Measurements from ENCODE around the gene PGGHG.
A peak's percentile ranks its signal among the peaks of the same experiment; 100 is the strongest.

Gene PGGHG

GRCh38 chr11:269146-269890 is 19.6 kb upstream of the PGGHG start:
- peak; percentile 66 for DNase-seq

- no peak for DNase-seq
These were observed 18.2 kb upstream of the PGGHG start for GRCh38 chr11:270451-271318.

GRCh38 chr11:271319-271715 is 17.6 kb upstream of the PGGHG start:
- DNase-seq: no peak

GRCh38 chr11:272195-272930 is 16.6 kb upstream of the PGGHG start:
- no peak for DNase-seq

GRCh38 chr11:272931-273198 is 16.1 kb upstream of the PGGHG start:
- no peak for DNase-seq

GRCh38 chr11:276219-276618 is 12.7 kb upstream of the PGGHG start:
- no peak for DNase-seq

- DNase-seq: no peak
These were observed 10.7 kb upstream of the PGGHG start, which contains the start of gene NLRP6 for GRCh38 chr11:278001-278951. NLRP6 (plus strand) TSS chr11:278407; CDS start chr11:278570, 163 bp downstream.

- DNase-seq: no peak
These were observed 9.6 kb upstream of the PGGHG start for GRCh38 chr11:279040-279965.

- peak; percentile 48 for DNase-seq
These were observed 8.8 kb upstream of the PGGHG start for GRCh38 chr11:279966-280705.

GRCh38 chr11:280706-281485 is 8.0 kb upstream of the PGGHG start:
- peak; percentile 34 for DNase-seq

- DNase-seq: no peak
These were observed 7.3 kb upstream of the PGGHG start for GRCh38 chr11:281486-282161.

GRCh38 chr11:282171-282570 is 6.8 kb upstream of the PGGHG start:
- no peak for DNase-seq

- peak; percentile 1 for DNase-seq
These were observed 6.1 kb upstream of the PGGHG start for GRCh38 chr11:282630-283360.

GRCh38 chr11:283405-284104 is 5.4 kb upstream of the PGGHG start:
- DNase-seq: peak; percentile 1

GRCh38 chr11:284105-285020 is 4.6 kb upstream of the PGGHG start:
- peak; percentile 1 for DNase-seq

All from activated naive CD4-positive, alpha-beta T cell treated with Interleukin-2 at 50 U/mL for 16 hours (primary cell).